ENCODE results near the gene HDAC2.
"Not testable (repeated sequence)": the region's sequence is repeated elsewhere in the genome, so short reads cannot be mapped to it uniquely, and the experiment has no call there.

HDAC2 gene

DNA sequence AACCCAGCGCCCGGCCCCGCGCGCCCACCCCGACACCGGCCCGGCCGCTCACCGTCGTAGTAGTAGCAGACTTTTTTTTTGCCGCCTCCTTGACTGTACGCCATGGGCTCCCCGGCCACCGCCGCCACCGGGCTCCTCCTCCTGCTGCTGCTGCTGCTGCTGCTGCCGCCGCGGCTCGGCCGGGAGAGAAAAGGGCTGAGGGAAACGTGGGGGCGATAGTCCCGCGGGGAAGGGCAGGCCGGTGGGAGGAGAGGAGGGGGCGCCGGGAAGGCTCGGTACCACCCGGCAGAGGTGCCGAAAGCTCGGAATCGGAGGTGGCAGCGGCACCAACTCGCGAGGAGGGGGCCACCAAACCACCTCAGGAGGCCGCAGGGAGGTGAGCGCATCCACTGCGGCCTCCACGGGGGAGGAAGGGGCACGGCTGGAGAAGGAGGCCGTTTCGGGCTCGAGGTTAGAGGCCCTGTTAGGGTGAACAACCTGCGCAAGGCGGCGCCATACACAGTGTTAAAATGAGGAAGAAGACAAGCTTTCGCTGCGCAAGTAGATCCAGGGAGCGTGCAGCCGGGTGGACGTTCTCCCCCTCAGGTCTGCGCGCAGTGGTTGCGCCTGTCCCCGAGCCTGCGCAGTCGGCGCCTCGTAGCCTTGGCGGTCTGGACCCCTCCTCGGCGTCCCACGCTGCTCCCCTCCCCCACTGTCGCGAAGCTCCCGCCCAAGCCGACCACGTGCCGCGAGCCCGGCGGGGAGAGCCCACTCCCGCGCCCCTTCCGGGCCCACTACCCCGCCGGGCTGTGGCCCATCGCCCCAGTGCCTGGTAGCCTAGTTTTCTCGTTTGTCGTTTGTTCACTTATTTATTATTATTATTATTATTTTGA lies at the start of gene HDAC2:
HDAC2 (minus strand) TSS at position 344 of the 872 bp plus-strand sequence; CDS start at position 104, 240 bp downstream.
- H3K79me2 ChIP-seq (ENCODE audit: insufficient read depth, low read depth), result peaks cover 45% of the 10 kb centered on the region
- H3K27ac ChIP-seq, result peak within 1 kb of the TSS; percentile 86

DNA sequence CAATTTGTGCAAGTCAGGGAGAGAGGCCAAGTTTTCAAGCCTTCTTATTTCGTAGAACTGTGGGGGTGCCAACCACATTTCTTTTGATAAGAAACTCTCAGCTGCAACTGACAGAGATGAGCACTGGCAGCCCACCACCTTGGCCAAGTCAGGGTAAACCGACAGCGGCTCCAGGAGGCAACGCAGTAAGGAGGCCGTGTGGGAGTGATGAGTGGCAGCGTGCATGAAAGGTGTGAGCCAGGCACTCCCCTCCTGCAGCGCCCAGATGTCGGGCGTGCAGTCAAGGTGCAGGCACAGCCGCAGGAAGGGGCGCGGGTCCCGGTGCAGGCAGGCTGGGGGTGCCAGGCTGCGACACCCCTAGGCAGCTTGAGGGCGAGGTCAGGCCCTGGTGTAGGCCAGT lies 49.2 kb upstream of the HDAC2 start:
- Histone ChIP-seq H3K27ac (no peak overlapping the region), H4K20me1 (ENCODE audit: insufficient read depth) (no peaks in the 10 kb centered on the region), H3K79me2 (ENCODE audit: insufficient read depth, low read depth) (no peaks in the 10 kb centered on the region), H3K4me3 (IDR thresholded peaks at IDR 0.05; ENCODE audit: insufficient read depth, low read depth, low read length) (no peak overlapping the region), H3K4me1 (ENCODE audit: low read depth, poor library complexity, severe bottlenecking) (no peaks in the 10 kb centered on the region), H3K4me2 (no peak overlapping the region), H3K27me3 (ENCODE audit: insufficient read depth, low read depth) (no peaks in the 10 kb centered on the region), H3K9ac (no peak overlapping the region), H3K36me3 (ENCODE audit: insufficient read depth) (no peaks in the 10 kb centered on the region), H2AFZ (ENCODE audit: low read depth) (no peak overlapping the region)
- TF ChIP-seq, protein P1, sequence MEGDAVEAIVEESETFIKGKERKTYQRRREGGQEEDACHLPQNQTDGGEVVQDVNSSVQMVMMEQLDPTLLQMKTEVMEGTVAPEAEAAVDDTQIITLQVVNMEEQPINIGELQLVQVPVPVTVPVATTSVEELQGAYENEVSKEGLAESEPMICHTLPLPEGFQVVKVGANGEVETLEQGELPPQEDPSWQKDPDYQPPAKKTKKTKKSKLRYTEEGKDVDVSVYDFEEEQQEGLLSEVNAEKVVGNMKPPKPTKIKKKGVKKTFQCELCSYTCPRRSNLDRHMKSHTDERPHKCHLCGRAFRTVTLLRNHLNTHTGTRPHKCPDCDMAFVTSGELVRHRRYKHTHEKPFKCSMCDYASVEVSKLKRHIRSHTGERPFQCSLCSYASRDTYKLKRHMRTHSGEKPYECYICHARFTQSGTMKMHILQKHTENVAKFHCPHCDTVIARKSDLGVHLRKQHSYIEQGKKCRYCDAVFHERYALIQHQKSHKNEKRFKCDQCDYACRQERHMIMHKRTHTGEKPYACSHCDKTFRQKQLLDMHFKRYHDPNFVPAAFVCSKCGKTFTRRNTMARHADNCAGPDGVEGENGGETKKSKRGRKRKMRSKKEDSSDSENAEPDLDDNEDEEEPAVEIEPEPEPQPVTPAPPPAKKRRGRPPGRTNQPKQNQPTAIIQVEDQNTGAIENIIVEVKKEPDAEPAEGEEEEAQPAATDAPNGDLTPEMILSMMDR (conservative IDR thresholded peaks at IDR 0.05; ENCODE audit: low read depth, low read length), result no peak

More for the DNA sequence above, at the start of gene HDAC2:
- Histone ChIP-seq H3K36me3 (ENCODE audit: insufficient read depth) (no peaks in the 10 kb centered on the region), H3K4me3 (IDR thresholded peaks at IDR 0.05; ENCODE audit: insufficient read depth, low read depth, low read length) (no peak within 1 kb of the TSS), H3K9ac (peak within 1 kb of the TSS; percentile 90), H3K27me3 (ENCODE audit: insufficient read depth, low read depth) (no peaks in the 10 kb centered on the region), H4K20me1 (ENCODE audit: insufficient read depth) (peaks cover 24% of the 10 kb centered on the region; the same call in 1 of the 2 replicates), H3K4me1 (ENCODE audit: low read depth, poor library complexity, severe bottlenecking) (peaks cover 23% of the 10 kb centered on the region), H3K4me2 (peak within 1 kb of the TSS; percentile 78), H2AFZ (ENCODE audit: low read depth) (peak within 1 kb of the TSS; percentile 76)
- TF ChIP-seq, protein P1 (conservative IDR thresholded peaks at IDR 0.05; ENCODE audit: low read depth, low read length), result no peak

DNA sequence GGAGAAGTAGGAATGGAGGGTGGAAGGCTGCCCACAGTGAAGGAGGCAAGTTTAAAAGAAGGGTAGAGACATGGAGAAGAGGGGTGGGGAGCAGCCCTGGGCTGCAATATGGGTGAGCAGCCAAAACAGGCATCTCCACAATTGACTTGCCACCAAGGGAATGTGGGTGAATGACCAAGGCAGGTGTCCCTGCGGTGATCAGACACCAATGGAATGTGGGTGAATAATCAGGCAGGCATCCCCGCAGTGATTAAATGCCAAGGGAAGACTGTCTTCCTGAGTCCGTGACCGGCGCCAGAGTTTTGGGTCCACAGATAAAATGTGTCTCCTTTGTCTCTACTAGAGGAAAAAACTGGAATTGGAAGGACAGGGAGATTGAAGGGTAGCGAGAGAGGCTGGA lies 46.2 kb upstream of the HDAC2 start:
- not testable (repeated sequence) for H3K4me1 ChIP-seq (ENCODE audit: low read depth, poor library complexity, severe bottlenecking); H3K27me3 ChIP-seq (ENCODE audit: insufficient read depth, low read depth); H3K27ac ChIP-seq; H3K4me3 ChIP-seq (IDR thresholded peaks at IDR 0.05; ENCODE audit: insufficient read depth, low read depth, low read length); H2AFZ ChIP-seq (ENCODE audit: low read depth); H3K36me3 ChIP-seq (ENCODE audit: insufficient read depth); H4K20me1 ChIP-seq (ENCODE audit: insufficient read depth); H3K9ac ChIP-seq; H3K79me2 ChIP-seq (ENCODE audit: insufficient read depth, low read depth); H3K4me2 ChIP-seq

DNA sequence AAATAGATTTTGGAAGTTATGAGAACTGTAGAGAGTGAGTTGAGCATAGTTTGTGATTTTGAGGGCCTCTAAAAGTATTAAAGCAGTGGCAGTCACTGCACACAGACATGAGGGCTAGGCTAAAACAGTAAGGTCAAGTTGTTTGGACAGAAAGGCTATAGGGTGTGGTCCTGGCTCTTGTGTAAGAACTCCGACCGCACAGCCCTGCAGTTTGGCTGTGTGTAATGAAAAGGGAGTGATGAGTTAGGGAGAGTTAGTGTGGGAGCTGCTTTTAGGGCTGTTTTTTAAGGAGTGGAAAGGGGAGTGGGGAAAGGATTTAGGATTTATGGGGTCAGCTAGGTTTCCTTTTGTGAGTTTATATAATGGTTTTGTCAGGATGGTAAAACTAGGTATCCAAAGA lies 43.2 kb upstream of the HDAC2 start:
- not testable (repeated sequence) for H4K20me1 ChIP-seq (ENCODE audit: insufficient read depth); H3K4me2 ChIP-seq; H3K27me3 ChIP-seq (ENCODE audit: insufficient read depth, low read depth); H3K27ac ChIP-seq; H3K36me3 ChIP-seq (ENCODE audit: insufficient read depth); H2AFZ ChIP-seq (ENCODE audit: low read depth); H3K4me1 ChIP-seq (ENCODE audit: low read depth, poor library complexity, severe bottlenecking); H3K9ac ChIP-seq; H3K79me2 ChIP-seq (ENCODE audit: insufficient read depth, low read depth); H3K4me3 ChIP-seq (IDR thresholded peaks at IDR 0.05; ENCODE audit: insufficient read depth, low read depth, low read length)

DNA sequence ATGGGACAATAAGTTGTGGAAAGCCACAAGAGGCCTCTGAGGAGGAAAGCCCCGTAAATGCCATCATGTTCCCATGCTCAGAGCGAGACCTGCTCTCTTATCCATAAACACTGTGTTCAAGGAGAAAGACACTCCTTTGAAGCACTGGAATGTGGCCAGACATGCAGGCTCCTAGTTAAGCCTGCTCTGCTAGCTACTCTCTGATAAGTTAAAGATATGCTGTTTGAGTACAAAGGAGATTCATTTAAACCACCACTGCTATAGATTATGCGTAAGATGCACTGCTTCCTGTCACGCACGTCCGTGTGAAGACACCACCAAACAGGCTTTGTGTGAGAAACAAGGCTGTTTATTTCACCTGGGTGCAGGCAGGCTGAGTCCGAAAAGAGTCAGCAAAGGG lies 40.5 kb upstream of the HDAC2 start:
- not testable (repeated sequence) for H3K4me3 ChIP-seq (IDR thresholded peaks at IDR 0.05; ENCODE audit: insufficient read depth, low read depth, low read length); H3K27me3 ChIP-seq (ENCODE audit: insufficient read depth, low read depth); H3K9ac ChIP-seq; H2AFZ ChIP-seq (ENCODE audit: low read depth); H3K27ac ChIP-seq; H3K36me3 ChIP-seq (ENCODE audit: insufficient read depth); H3K4me2 ChIP-seq; H4K20me1 ChIP-seq (ENCODE audit: insufficient read depth); H3K79me2 ChIP-seq (ENCODE audit: insufficient read depth, low read depth)
- H3K4me1 ChIP-seq (ENCODE audit: low read depth, poor library complexity, severe bottlenecking), result peaks cover 17% of the 10 kb centered on the region

DNA sequence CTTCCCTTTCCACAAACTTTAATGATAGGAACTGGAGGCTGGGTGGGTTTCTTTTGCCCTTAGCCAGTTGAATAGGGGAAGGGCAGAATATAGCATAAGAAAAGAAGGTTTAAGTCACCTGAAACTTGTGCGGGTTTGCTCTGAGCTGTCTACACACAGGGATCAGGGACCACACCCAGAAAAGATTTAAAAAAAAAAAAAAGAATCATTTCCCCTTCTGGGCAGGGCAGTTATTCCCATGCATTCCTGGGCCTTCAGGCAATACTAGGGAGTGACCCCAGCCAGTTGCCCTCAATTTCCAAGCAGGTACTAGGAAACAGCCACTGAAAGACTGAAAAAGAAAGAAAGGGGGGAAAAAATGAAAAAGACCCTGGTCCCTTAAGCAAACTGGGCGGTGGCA lies 39.6 kb upstream of the HDAC2 start:
- H3K9ac ChIP-seq, result no peak overlapping the region
- no peak overlapping the region for H2AFZ ChIP-seq (ENCODE audit: low read depth)
- TF ChIP-seq, protein P1 (conservative IDR thresholded peaks at IDR 0.05; ENCODE audit: low read depth, low read length), result no peak
- H3K79me2 ChIP-seq (ENCODE audit: insufficient read depth, low read depth), result no peaks in the 10 kb centered on the region
- no peak overlapping the region for H3K4me2 ChIP-seq
- no peak overlapping the region for H3K27ac ChIP-seq
- no peaks in the 10 kb centered on the region for H3K27me3 ChIP-seq (ENCODE audit: insufficient read depth, low read depth)
- H4K20me1 ChIP-seq (ENCODE audit: insufficient read depth), result no peaks in the 10 kb centered on the region
- peaks cover 24% of the 10 kb centered on the region for H3K4me1 ChIP-seq (ENCODE audit: low read depth, poor library complexity, severe bottlenecking)
- no peaks in the 10 kb centered on the region for H3K36me3 ChIP-seq (ENCODE audit: insufficient read depth)
- H3K4me3 ChIP-seq (IDR thresholded peaks at IDR 0.05; ENCODE audit: insufficient read depth, low read depth, low read length), result no peak overlapping the region
